HepG2 (cell line): ENCODE results near the gene GDPD5. TPM values are rescaled to one million over a fixed set of nuclear protein-coding genes. Genes with fewer than 3 reads are reported as not detected.

Experiments
- ASH2L ChIP-seq: fragments of 300-600, 200-600 bp; sonication (generic); IDR thresholded peaks from 2 replicates; pipeline ENCODE4 v1.7.0; 2017; ENCODE audit warnings: low read depth, mild to moderate bottlenecking, moderate library complexity, mixed read lengths, low read length; ENCODE audit not compliant: insufficient read length
- FOXA3 ChIP-seq: IDR thresholded peaks from 2 replicates; pipeline ENCODE4 v1.6.1; 2016; ENCODE audit warnings: missing genetic modification reagents, missing compliant biosample characterization
- HMGA1 ChIP-seq: sonication (generic); formaldehyde crosslinking; conservative IDR thresholded peaks from 2 replicates; pipeline ENCODE4 v1.4.0; 2020; ENCODE audit warnings: missing genetic modification reagents
- PAWR ChIP-seq: sonication (generic); formaldehyde crosslinking; IDR thresholded peaks from 2 replicates; pipeline ENCODE4 v1.4.0; 2020; ENCODE audit warnings: missing genetic modification reagents, mild to moderate bottlenecking, borderline replicate concordance
- PCBP2 ChIP-seq: fragments of 200-400 bp; formaldehyde crosslinking; optimal IDR thresholded peaks from 2 replicates; pipeline ENCODE3; 2018; ENCODE audit warnings: low read length, low read depth; ENCODE audit not compliant: poor library complexity, severe bottlenecking
- RAD21 ChIP-seq: fragments of 450-650 bp; formaldehyde crosslinking; IDR thresholded peaks from 2 replicates; pipeline ENCODE4 v1.5.0; 2020; ENCODE audit warnings: mild to moderate bottlenecking
- RNF2 ChIP-seq: fragments of 450-650 bp; conservative IDR thresholded peaks from 2 replicates; pipeline ENCODE4 v1.6.1; 2016; ENCODE audit warnings: low read depth
- RXRB ChIP-seq: IDR thresholded peaks from 2 replicates; pipeline ENCODE4 v1.6.1; 2016; ENCODE audit warnings: borderline replicate concordance, missing genetic modification reagents, missing compliant biosample characterization
- STAG1 ChIP-seq: sonication (generic); formaldehyde crosslinking; IDR thresholded peaks from 2 replicates; pipeline ENCODE4 v1.4.0; 2020; ENCODE audit warnings: missing genetic modification reagents
- TAF1 ChIP-seq: sonication (generic); formaldehyde crosslinking; IDR thresholded peaks from 2 replicates; pipeline ENCODE4 v1.4.0; 2020; ENCODE audit warnings: missing genetic modification reagents
- TBX3 ChIP-seq: fragments of 450-650 bp; IDR thresholded peaks from 2 replicates; pipeline ENCODE4 v1.6.1; 2017; ENCODE audit warnings: antibody characterized with exemption, mild to moderate bottlenecking, inconsistent platforms, borderline replicate concordance
- ZMAT3 ChIP-seq: sonication (generic); formaldehyde crosslinking; conservative IDR thresholded peaks from 2 replicates; pipeline ENCODE4 v1.7.0; 2021; ENCODE audit warnings: missing genetic modification reagents
- ZNF251 ChIP-seq: sonication (generic); formaldehyde crosslinking; IDR thresholded peaks from 2 replicates; pipeline ENCODE4 v1.9.0; 2021; ENCODE audit warnings: mild to moderate bottlenecking, missing genetic modification reagents
- ZNF274 ChIP-seq: sonication (generic); formaldehyde crosslinking; IDR thresholded peaks from 2 replicates; pipeline ENCODE4 v1.5.1; 2020; ENCODE audit warnings: mild to moderate bottlenecking, missing genetic modification reagents
- ZNF558 ChIP-seq: sonication (generic); formaldehyde crosslinking; IDR thresholded peaks from 2 replicates; pipeline ENCODE4 v1.9.0; 2022; ENCODE audit warnings: mild to moderate bottlenecking, missing genetic modification reagents, borderline replicate concordance
- ZSCAN31 ChIP-seq: sonication (generic); formaldehyde crosslinking; IDR thresholded peaks from 2 replicates; pipeline ENCODE4 v1.5.0; 2020; ENCODE audit warnings: low read depth, mild to moderate bottlenecking, missing genetic modification reagents
- polyA plus RNA-seq, 8 experiments: library from polyadenylated mRNA; depleted of rRNA in 3 of 8; stranded (reverse) in 7 of 8; unstranded in 1 of 8; fragments of >200 nt; fragmentation: Illumina TruSeq in 4 of 8; extraction: Trizol in 4 of 8; gene quantifications; 2 replicates each; pipeline versions ENCODE4 v1.2.1 to v1.2.3, GENCODE V29; 2011 to 2016; ENCODE audit warnings: low read depth in 4 of 8, missing spikeins in 1 of 8, mixed read lengths in 1 of 8; ENCODE audit not compliant: insufficient read depth in 1 of 8
- total RNA-seq, 5 experiments: library from RNA; depleted of rRNA; stranded (reverse); fragments of >200 nt; fragmentation: Illumina TruSeq; extraction: Trizol; gene quantifications; 2 replicates each; pipeline ENCODE4 v1.2.3, GENCODE V29; 2016; ENCODE audit warnings: low read depth in 1 of 5
- TF ChIP-seq, protein P1 (sequence below): sonication (generic); formaldehyde crosslinking; IDR thresholded peaks from 2 replicates; pipeline ENCODE4 v1.4.0; 2020; ENCODE audit warnings: mild to moderate bottlenecking, missing genetic modification reagents
- TF ChIP-seq, protein P2 (sequence below): sonication (generic); formaldehyde crosslinking; IDR thresholded peaks from 2 replicates; pipeline ENCODE4 v1.8.1; 2023; ENCODE audit warnings: missing genetic modification reagents, mild to moderate bottlenecking, borderline replicate concordance
- TF ChIP-seq, protein P3 (sequence below): fragments of 450-650 bp; IDR thresholded peaks from 2 replicates; pipeline ENCODE4 v1.6.1; 2017
- TF ChIP-seq, protein P4 (sequence below): sonication (generic); formaldehyde crosslinking; IDR thresholded peaks from 2 replicates; pipeline ENCODE4 v1.4.0; 2020; ENCODE audit warnings: missing genetic modification reagents, borderline replicate concordance
- TF ChIP-seq, protein P5 (sequence below): sonication (generic); formaldehyde crosslinking; IDR thresholded peaks from 2 replicates; pipeline ENCODE4 v1.8.1; 2023; ENCODE audit warnings: mild to moderate bottlenecking, missing genetic modification reagents
- TF ChIP-seq, protein P6 (sequence below): sonication (generic); formaldehyde crosslinking; IDR thresholded peaks from 2 replicates; pipeline ENCODE4 v1.8.0; 2022; ENCODE audit warnings: missing genetic modification reagents, mild to moderate bottlenecking, moderate library complexity, borderline replicate concordance

The GDPD5 gene
- total and polyA plus RNA-seq, 2 of the 13 experiments (the other 11 are each of a cell fraction or from before 2014, with no cell fraction given): 55.0 to 67.5 TPM

DNA sequence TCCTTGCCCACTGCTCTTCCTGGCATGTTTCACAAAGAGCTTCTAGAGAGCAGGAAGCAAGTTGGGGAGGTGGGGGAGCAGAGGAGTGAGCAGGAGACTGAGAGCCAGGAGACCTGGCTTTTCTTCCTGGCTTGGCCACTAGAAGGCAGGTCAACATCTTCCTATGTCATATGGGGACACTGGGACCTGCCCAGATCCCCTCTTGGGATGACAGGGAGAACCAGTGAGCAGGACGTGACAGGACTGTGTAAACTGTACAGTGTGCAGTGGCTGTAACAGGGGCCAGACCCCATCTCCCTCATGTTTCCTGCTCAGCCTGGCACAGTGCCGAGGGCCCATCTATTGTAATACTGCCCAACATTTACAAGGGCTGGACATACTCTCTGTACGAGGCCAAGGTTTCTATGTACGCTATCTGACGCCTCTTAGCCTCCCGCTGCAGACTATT, 29.4 kb downstream of the GDPD5 start (continued):
- TF ChIP-seq PAWR (CRISPR knock-in tag) (no peak), ASH2L (no peak), ZNF251 (CRISPR knock-in tag) (no peak), PCBP2 (no peak), ZNF274 (CRISPR knock-in tag) (no peak), ZNF558 (no peak), ZSCAN31 (no peak), RNF2 (no peak), HMGA1 (no peak), RXRB (CRISPR knock-in tag) (peak; percentile 52; the same call in 1 of the 2 replicates), STAG1 (peak; percentile 74), ZMAT3 (no peak), FOXA3 (CRISPR knock-in tag) (peak; percentile 27; the same call in 1 of the 2 replicates), TBX3 (no peak), RAD21 (CRISPR knock-in tag) (peak; percentile 73), TAF1 (CRISPR knock-in tag) (no peak)
- TF ChIP-seq, protein P1, sequence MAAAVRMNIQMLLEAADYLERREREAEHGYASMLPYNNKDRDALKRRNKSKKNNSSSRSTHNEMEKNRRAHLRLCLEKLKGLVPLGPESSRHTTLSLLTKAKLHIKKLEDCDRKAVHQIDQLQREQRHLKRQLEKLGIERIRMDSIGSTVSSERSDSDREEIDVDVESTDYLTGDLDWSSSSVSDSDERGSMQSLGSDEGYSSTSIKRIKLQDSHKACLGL (CRISPR knock-in tag): no peak
- TF ChIP-seq, protein P2, sequence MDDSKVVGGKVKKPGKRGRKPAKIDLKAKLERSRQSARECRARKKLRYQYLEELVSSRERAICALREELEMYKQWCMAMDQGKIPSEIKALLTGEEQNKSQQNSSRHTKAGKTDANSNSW (CRISPR knock-in tag): no peak
- TF ChIP-seq, protein P3, sequence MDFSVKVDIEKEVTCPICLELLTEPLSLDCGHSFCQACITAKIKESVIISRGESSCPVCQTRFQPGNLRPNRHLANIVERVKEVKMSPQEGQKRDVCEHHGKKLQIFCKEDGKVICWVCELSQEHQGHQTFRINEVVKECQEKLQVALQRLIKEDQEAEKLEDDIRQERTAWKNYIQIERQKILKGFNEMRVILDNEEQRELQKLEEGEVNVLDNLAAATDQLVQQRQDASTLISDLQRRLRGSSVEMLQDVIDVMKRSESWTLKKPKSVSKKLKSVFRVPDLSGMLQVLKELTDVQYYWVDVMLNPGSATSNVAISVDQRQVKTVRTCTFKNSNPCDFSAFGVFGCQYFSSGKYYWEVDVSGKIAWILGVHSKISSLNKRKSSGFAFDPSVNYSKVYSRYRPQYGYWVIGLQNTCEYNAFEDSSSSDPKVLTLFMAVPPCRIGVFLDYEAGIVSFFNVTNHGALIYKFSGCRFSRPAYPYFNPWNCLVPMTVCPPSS: no peak
- TF ChIP-seq, protein P4, sequence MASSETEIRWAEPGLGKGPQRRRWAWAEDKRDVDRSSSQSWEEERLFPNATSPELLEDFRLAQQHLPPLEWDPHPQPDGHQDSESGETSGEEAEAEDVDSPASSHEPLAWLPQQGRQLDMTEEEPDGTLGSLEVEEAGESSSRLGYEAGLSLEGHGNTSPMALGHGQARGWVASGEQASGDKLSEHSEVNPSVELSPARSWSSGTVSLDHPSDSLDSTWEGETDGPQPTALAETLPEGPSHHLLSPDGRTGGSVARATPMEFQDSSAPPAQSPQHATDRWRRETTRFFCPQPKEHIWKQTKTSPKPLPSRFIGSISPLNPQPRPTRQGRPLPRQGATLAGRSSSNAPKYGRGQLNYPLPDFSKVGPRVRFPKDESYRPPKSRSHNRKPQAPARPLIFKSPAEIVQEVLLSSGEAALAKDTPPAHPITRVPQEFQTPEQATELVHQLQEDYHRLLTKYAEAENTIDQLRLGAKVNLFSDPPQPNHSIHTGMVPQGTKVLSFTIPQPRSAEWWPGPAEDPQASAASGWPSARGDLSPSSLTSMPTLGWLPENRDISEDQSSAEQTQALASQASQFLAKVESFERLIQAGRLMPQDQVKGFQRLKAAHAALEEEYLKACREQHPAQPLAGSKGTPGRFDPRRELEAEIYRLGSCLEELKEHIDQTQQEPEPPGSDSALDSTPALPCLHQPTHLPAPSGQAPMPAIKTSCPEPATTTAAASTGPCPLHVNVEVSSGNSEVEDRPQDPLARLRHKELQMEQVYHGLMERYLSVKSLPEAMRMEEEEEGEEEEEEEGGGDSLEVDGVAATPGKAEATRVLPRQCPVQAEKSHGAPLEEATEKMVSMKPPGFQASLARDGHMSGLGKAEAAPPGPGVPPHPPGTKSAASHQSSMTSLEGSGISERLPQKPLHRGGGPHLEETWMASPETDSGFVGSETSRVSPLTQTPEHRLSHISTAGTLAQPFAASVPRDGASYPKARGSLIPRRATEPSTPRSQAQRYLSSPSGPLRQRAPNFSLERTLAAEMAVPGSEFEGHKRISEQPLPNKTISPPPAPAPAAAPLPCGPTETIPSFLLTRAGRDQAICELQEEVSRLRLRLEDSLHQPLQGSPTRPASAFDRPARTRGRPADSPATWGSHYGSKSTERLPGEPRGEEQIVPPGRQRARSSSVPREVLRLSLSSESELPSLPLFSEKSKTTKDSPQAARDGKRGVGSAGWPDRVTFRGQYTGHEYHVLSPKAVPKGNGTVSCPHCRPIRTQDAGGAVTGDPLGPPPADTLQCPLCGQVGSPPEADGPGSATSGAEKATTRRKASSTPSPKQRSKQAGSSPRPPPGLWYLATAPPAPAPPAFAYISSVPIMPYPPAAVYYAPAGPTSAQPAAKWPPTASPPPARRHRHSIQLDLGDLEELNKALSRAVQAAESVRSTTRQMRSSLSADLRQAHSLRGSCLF: no peak
- TF ChIP-seq, protein P5, sequence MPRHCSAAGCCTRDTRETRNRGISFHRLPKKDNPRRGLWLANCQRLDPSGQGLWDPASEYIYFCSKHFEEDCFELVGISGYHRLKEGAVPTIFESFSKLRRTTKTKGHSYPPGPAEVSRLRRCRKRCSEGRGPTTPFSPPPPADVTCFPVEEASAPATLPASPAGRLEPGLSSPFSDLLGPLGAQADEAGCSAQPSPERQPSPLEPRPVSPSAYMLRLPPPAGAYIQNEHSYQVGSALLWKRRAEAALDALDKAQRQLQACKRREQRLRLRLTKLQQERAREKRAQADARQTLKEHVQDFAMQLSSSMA (CRISPR knock-in tag): no peak
- TF ChIP-seq, protein P6, sequence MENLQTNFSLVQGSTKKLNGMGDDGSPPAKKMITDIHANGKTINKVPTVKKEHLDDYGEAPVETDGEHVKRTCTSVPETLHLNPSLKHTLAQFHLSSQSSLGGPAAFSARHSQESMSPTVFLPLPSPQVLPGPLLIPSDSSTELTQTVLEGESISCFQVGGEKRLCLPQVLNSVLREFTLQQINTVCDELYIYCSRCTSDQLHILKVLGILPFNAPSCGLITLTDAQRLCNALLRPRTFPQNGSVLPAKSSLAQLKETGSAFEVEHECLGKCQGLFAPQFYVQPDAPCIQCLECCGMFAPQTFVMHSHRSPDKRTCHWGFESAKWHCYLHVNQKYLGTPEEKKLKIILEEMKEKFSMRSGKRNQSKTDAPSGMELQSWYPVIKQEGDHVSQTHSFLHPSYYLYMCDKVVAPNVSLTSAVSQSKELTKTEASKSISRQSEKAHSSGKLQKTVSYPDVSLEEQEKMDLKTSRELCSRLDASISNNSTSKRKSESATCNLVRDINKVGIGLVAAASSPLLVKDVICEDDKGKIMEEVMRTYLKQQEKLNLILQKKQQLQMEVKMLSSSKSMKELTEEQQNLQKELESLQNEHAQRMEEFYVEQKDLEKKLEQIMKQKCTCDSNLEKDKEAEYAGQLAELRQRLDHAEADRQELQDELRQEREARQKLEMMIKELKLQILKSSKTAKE (CRISPR knock-in tag): no peak
